SU-DHL-6 (cell line): ENCODE results near the gene C8G.

Source experiments
- H2AFZ ChIP-seq: fragments of 200-600 bp; sonication (generic); 2 replicates; pipeline ENCODE4 v1.6.1; 2014; ENCODE audit warnings: low read depth, mild to moderate bottlenecking, moderate library complexity, mixed read lengths, antibody characterized with exemption, low read length; ENCODE audit not compliant: severe bottlenecking
- H3F3A ChIP-seq: fragments of 200-600 bp; shearing (Covaris generic); 2 replicates; pipeline ENCODE4 v1.6.0; 2016; ENCODE audit warnings: antibody characterized with exemption, mild to moderate bottlenecking; ENCODE audit not compliant: insufficient read depth
- H3K27ac ChIP-seq: fragments of 200-600 bp; sonication (generic); 2 replicates; pipeline ENCODE4 v1.5.1; 2016; ENCODE audit warnings: low read depth, mild to moderate bottlenecking, low read length, moderate library complexity, mixed read lengths
- H3K27me3 ChIP-seq: fragments of 200-600 bp; sonication (generic), shearing (Covaris generic); 2 replicates; pipeline ENCODE4 v1.6.0; 2014; ENCODE audit warnings: mild to moderate bottlenecking, low read length
- H3K36me3 ChIP-seq: fragments of 200-600 bp; sonication (generic); 2 replicates; pipeline ENCODE4 v1.6.1; 2014; ENCODE audit warnings: mild to moderate bottlenecking, low read length, mixed read lengths
- H3K4me2 ChIP-seq: fragments of 300-600, 200-600 bp; shearing (Covaris generic), sonication (generic); 2 replicates; pipeline ENCODE4 v1.6.0; 2014; ENCODE audit warnings: low read length, low read depth, mild to moderate bottlenecking; ENCODE audit not compliant: poor library complexity, severe bottlenecking
- H3K4me3 ChIP-seq: fragments of 200-600 bp; sonication (generic); 2 replicates; pipeline ENCODE4 v1.5.1; 2014; ENCODE audit warnings: antibody characterized with exemption, low read length, mild to moderate bottlenecking, mixed read lengths; ENCODE audit not compliant: insufficient read depth, poor library complexity, severe bottlenecking
- H3K79me2 ChIP-seq: fragments of 200-600 bp; sonication (generic); 2 replicates; pipeline ENCODE4 v1.6.1; 2014; ENCODE audit warnings: mild to moderate bottlenecking, low read length, moderate library complexity; ENCODE audit not compliant: insufficient read depth
- H3K9ac ChIP-seq: fragments of 200-600 bp; sonication (generic); 2 replicates; pipeline ENCODE4 v1.7.0; 2014; ENCODE audit warnings: mild to moderate bottlenecking, low read length
- H3K9me2 ChIP-seq: fragments of 200-600 bp; sonication (generic); replicated peaks from 2 replicates; pipeline ENCODE4 v1.6.1; 2014; ENCODE audit warnings: low read length; ENCODE audit not compliant: insufficient read depth
- H3K9me3 ChIP-seq: fragments of 200-600 bp; sonication (generic); 2 replicates; pipeline ENCODE4 v1.6.1; 2014; ENCODE audit warnings: low read length, mixed read lengths; ENCODE audit not compliant: insufficient read depth
- H4K20me1 ChIP-seq: fragments of 200-600 bp; sonication (generic); 2 replicates; pipeline ENCODE4 v1.6.1; 2014; ENCODE audit warnings: low read depth, mild to moderate bottlenecking, antibody characterized with exemption, low read length, moderate library complexity, mixed read lengths
- EZH2phosphoT487 ChIP-seq: fragments of 200-600 bp; sonication (generic), shearing (Covaris generic); conservative IDR thresholded peaks from 2 replicates; pipeline ENCODE4 v1.6.1; 2018; ENCODE audit warnings: mild to moderate bottlenecking, antibody characterized with exemption, low read length, moderate library complexity, mixed read lengths
- TF ChIP-seq, protein P1 (sequence below): fragments of 200-600 bp; sonication (generic); IDR thresholded peaks from one replicate; pipeline ENCODE4 v1.5.1; 2017; ENCODE audit warnings: antibody characterized with exemption, mild to moderate bottlenecking, low read length, moderate library complexity; ENCODE audit not compliant: insufficient read depth, poor library complexity, severe bottlenecking

The C8G gene

DNA sequence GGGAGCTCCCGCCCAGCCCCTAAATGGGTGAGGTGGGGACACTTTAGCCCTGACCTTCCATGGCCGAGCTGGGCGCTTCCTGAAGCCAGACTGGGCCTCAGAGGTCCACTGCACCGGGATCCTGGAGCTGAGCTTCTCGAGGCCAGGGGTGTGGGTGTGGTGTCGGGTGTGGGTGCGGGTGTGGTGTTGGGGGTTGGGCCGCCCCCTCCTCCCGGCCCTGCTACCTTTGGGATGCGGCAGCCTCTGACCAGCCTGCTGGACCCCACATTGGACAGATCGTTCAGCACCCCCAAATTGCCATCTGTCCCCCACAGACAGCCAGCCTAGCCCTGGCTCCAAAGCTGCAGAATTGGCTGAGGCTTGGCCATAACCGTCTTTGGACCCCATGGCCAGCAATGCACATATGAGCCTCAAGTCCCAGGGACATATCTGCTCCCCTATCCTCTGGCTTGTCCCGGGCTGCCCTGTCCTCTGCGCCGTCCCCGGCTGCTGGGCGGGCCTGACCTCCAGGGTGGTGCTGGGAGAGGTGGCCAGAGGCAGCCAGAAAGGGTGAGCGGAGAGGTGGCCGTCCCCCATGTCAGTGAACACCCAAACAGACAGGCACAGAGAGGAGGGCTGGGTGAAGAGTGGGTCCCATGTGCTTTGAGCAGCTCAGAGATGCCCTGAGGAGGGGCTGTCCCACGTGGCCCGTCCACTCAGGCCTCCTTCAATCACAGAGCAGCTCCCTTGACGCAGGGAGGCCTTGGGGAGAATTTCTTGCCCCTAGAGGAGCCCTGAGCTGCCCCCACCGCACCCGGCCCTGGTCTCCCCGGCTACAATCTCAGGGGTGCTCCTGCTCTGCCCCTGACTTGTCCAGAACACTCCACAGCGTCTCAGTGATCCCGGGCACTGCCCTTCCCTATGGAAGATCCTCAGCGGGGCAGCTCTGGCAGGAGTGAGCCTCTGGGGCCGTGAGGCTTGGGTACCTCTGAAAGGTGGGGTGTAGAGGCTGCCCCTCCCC, 28.9 kb downstream of the C8G start:
- no peak overlapping the region for H3K27ac ChIP-seq
- H3K79me2 ChIP-seq, result no peaks in the 10 kb centered on the region
- no peaks in the 10 kb centered on the region for H4K20me1 ChIP-seq
- no peaks in the 10 kb centered on the region for H3K9me3 ChIP-seq
- H3K4me2 ChIP-seq, result no peak overlapping the region
- no peak overlapping the region for H3K9ac ChIP-seq
- no peaks in the 10 kb centered on the region for H3K27me3 ChIP-seq
- no peaks in the 10 kb centered on the region for H3K9me2 ChIP-seq
- H3K4me3 ChIP-seq, result no peak overlapping the region
- TF ChIP-seq, protein P1, sequence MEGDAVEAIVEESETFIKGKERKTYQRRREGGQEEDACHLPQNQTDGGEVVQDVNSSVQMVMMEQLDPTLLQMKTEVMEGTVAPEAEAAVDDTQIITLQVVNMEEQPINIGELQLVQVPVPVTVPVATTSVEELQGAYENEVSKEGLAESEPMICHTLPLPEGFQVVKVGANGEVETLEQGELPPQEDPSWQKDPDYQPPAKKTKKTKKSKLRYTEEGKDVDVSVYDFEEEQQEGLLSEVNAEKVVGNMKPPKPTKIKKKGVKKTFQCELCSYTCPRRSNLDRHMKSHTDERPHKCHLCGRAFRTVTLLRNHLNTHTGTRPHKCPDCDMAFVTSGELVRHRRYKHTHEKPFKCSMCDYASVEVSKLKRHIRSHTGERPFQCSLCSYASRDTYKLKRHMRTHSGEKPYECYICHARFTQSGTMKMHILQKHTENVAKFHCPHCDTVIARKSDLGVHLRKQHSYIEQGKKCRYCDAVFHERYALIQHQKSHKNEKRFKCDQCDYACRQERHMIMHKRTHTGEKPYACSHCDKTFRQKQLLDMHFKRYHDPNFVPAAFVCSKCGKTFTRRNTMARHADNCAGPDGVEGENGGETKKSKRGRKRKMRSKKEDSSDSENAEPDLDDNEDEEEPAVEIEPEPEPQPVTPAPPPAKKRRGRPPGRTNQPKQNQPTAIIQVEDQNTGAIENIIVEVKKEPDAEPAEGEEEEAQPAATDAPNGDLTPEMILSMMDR, result no peak
- no peak for TF ChIP-seq EZH2phosphoT487
- no peak overlapping the region for H2AFZ ChIP-seq
- no peaks in the 10 kb centered on the region for H3K36me3 ChIP-seq
- no peaks in the 10 kb centered on the region for H3F3A ChIP-seq

DNA sequence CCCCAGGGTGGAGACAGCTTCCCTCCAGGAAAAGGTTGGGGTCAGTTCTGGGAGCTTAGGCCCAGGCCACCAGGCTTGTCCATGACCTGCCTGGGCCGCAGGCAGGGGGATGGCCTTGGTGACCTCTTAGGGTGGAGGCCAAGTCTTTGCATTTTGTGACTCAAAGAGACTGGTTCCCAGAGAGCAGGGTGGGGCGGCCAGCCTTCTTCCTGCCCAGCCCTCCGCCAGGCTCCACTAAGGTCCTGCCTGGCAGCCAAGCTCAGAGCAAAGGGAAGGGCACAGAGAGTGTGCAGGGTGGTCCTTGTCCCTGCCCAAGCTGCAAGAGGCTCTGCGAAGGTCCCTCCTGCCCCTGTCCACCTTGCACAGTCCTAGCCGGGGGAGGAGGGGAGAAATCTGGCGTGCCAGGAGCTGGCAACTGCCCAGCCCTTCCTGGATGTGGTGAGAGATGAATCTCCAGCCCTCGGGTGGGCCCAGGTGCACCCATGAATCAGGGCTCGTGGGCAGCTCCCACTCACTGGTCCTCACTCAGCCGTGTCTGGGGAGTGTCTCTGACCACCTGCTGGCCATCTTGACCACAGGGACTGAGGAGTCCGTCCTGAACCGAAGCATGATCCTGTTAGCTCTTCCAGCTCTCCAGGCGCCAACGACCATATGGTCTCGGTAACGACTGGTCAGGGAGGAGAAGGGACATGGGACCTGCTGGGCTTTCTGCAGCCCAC, 29.9 kb downstream of the C8G start:
- Histone ChIP-seq H3K4me2 (no peak overlapping the region), H2AFZ (no peak overlapping the region)

DNA sequence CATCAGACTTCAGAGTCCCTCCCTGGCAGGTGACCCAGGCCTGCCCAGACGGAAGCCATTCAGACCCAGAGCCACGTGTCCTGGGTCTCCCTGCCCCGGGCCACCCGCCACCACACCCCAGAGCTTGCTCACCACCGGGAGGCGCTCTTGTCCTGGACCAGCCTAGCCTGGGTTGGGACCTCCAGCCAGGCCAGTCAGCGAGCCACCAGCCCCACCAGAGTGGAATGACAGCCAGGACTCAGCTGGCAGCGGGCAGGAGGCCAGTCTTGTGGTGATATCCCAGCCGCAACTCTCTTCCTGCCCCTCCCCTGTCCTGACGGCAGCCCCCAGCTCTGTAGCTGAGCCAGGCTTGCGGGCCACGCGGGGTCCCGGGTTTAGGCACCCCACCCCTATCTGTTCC, 30.6 kb downstream of the C8G start:
- Histone ChIP-seq H3K36me3 (no peaks in the 10 kb centered on the region), H3F3A (no peaks in the 10 kb centered on the region), H3K9ac (no peak overlapping the region), H3K9me3 (no peaks in the 10 kb centered on the region), H3K79me2 (no peaks in the 10 kb centered on the region), H2AFZ (no peak overlapping the region), H3K9me2 (no peaks in the 10 kb centered on the region), H3K4me2 (no peak overlapping the region), H3K27ac (no peak overlapping the region), H4K20me1 (no peaks in the 10 kb centered on the region), H3K27me3 (no peaks in the 10 kb centered on the region), H3K4me3 (no peak overlapping the region)
- TF ChIP-seq, protein P1, result no peak
- TF ChIP-seq EZH2phosphoT487, result no peak

More for the DNA sequence above, 29.9 kb downstream of the C8G start:
- Histone ChIP-seq H4K20me1 (no peaks in the 10 kb centered on the region), H3K9me2 (no peaks in the 10 kb centered on the region), H3K27ac (no peak overlapping the region), H3K27me3 (no peaks in the 10 kb centered on the region), H3K9me3 (no peaks in the 10 kb centered on the region), H3K4me3 (no peak overlapping the region), H3F3A (no peaks in the 10 kb centered on the region), H3K79me2 (no peaks in the 10 kb centered on the region), H3K36me3 (no peaks in the 10 kb centered on the region), H3K9ac (no peak overlapping the region)
- no peak for TF ChIP-seq EZH2phosphoT487
- TF ChIP-seq, protein P1, result no peak
